ENCODE data around the gene PIGU.

Gene PIGU

GRCh38 chr20:34709831-34710567, 33.1 kb upstream of the PIGU start:
- peak overlapping the region; percentile 43 for H3K27ac ChIP-seq (ENCODE audit: poor library complexity, severe bottlenecking)
- ATAC-seq (ENCODE audit: low read depth) (peak; percentile 41), DNase-seq (ENCODE audit: low spot score) (peak; percentile 92)
- no peaks in the 10 kb centered on the region for H3K9me3 ChIP-seq (ENCODE audit: severe bottlenecking)
- H3K4me3 ChIP-seq (ENCODE audit: severe bottlenecking): peak overlapping the region; percentile 57
- H3K4me1 ChIP-seq (ENCODE audit: insufficient read depth, poor library complexity, severe bottlenecking): peaks cover 20% of the 10 kb centered on the region
- H3K27me3 ChIP-seq (ENCODE audit: insufficient read depth, poor library complexity, severe bottlenecking): no peaks in the 10 kb centered on the region
- H3K36me3 ChIP-seq (ENCODE audit: low read depth): peaks cover 14% of the 10 kb centered on the region
- peak; percentile 99 for TF ChIP-seq CTCF (IDR thresholded peaks at IDR 0.05; ENCODE audit: poor library complexity, severe bottlenecking)

- H3K4me1 ChIP-seq (ENCODE audit: insufficient read depth, poor library complexity, severe bottlenecking): peaks cover 25% of the 10 kb centered on the region
- peak; percentile 49 for ATAC-seq (ENCODE audit: low read depth)
- no peak for TF ChIP-seq CTCF (IDR thresholded peaks at IDR 0.05; ENCODE audit: poor library complexity, severe bottlenecking)
- H3K36me3 ChIP-seq (ENCODE audit: low read depth): peaks cover 6% of the 10 kb centered on the region
- H3K9me3 ChIP-seq (ENCODE audit: severe bottlenecking): no peaks in the 10 kb centered on the region
- H3K27me3 ChIP-seq (ENCODE audit: insufficient read depth, poor library complexity, severe bottlenecking): no peaks in the 10 kb centered on the region
- H3K27ac ChIP-seq (ENCODE audit: poor library complexity, severe bottlenecking): peak overlapping the region; percentile 43
- DNase-seq (ENCODE audit: low spot score): peak; percentile 97
- H3K4me3 ChIP-seq (ENCODE audit: severe bottlenecking): peak overlapping the region; percentile 57
Measured at GRCh38 chr20:34709044-34709830, 32.3 kb upstream of the PIGU start.

- peak; percentile 98 for TF ChIP-seq CTCF (IDR thresholded peaks at IDR 0.05; ENCODE audit: poor library complexity, severe bottlenecking)
- H3K4me1 ChIP-seq (ENCODE audit: insufficient read depth, poor library complexity, severe bottlenecking): peaks cover 19% of the 10 kb centered on the region
- no peaks in the 10 kb centered on the region for H3K9me3 ChIP-seq (ENCODE audit: severe bottlenecking)
- H3K27ac ChIP-seq (ENCODE audit: poor library complexity, severe bottlenecking): peak overlapping the region; percentile 43
- ATAC-seq (ENCODE audit: low read depth): no peak
- no peak for DNase-seq (ENCODE audit: low spot score)
- H3K27me3 ChIP-seq (ENCODE audit: insufficient read depth, poor library complexity, severe bottlenecking): no peaks in the 10 kb centered on the region
- peak overlapping the region; percentile 57 for H3K4me3 ChIP-seq (ENCODE audit: severe bottlenecking)
- H3K36me3 ChIP-seq (ENCODE audit: low read depth): 0 out of 2 replicates have a peak, but pooled peaks cover 3% of the 10 kb centered on the region
Measured at GRCh38 chr20:34708621-34709043, 31.7 kb upstream of the PIGU start.

DNA sequence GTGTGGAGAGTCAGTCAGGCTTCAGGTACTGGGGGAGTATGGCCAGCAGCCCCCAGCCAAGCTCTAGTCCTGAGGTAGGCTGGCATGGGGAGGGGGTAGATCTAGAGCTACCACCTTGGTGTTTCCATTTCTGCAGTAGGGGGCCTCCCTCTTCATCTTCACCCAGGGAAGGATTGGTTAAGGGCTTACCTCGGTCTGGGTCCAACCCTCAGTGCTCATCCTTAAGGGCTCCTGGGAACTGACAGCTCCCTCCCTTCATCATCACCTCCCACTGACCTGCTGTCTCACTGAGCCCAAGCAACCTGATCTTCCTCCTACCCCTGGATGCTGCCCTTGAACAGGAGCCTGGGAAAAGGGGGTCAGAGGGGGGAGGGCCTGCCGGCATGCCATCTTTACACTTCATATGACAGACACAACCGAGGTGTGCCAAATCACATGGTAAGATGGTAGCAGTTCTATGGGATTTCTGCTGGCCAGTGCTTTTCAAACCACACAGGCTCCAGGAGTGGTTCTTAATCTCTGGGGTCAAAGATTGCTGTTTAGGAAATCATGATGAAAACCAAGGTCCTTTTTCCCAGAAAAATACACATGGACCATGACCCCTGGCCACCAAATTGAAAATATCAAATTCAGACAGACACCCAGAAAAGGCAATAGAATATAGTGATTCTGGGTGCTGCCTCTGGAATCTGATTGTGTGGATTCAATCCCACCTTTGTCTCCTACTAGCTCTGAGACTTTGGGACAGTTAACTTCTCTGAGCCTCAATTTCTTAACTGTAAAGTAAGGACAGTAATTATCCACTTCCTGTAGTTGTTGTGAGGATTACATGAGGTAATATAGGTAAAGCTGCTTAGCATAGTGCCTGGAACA, 30.3 kb upstream of the PIGU start:
- TF ChIP-seq CTCF (IDR thresholded peaks at IDR 0.05; ENCODE audit: poor library complexity, severe bottlenecking): no peak
- Histone ChIP-seq H3K9me3 (ENCODE audit: severe bottlenecking) (no peaks in the 10 kb centered on the region), H3K4me1 (ENCODE audit: insufficient read depth, poor library complexity, severe bottlenecking) (peaks cover 15% of the 10 kb centered on the region), H3K27me3 (ENCODE audit: insufficient read depth, poor library complexity, severe bottlenecking) (no peaks in the 10 kb centered on the region), H3K36me3 (ENCODE audit: low read depth) (no peaks in the 10 kb centered on the region), H3K4me3 (ENCODE audit: severe bottlenecking) (no peak overlapping the region), H3K27ac (ENCODE audit: poor library complexity, severe bottlenecking) (no peak overlapping the region)
- DNase-seq (ENCODE audit: low spot score) (peak; percentile 39), ATAC-seq (ENCODE audit: low read depth) (no peak)
